Endothelial cell (in vitro differentiated cells): Measurements from ENCODE around the gene DCUN1D2. TPM values are rescaled to one million over a fixed set of nuclear protein-coding genes. Genes with fewer than 3 reads are reported as not detected.

Source experiments
- DNase-seq: peaks from one replicate; pipeline ENCODE4 v3.0.0; 2021; ENCODE audit warnings: low spot score
- H3K27ac Mint-ChIP-seq: one replicate; pipeline ENCODE4 v1.8.0; 2021; ENCODE audit warnings: mixed read lengths, inconsistent platforms; ENCODE audit not compliant: unreplicated experiment
- H3K27me3 Mint-ChIP-seq: one replicate; pipeline ENCODE4 v1.8.0; 2021; ENCODE audit warnings: mild to moderate bottlenecking, moderate library complexity, mixed read lengths, inconsistent platforms; ENCODE audit not compliant: unreplicated experiment
- H3K36me3 Mint-ChIP-seq: one replicate; pipeline ENCODE4 v1.8.0; 2021; ENCODE audit warnings: mild to moderate bottlenecking, low read depth, mixed read lengths, inconsistent platforms; ENCODE audit not compliant: unreplicated experiment
- H3K4me1 Mint-ChIP-seq: one replicate; pipeline ENCODE4 v1.8.0; 2021; ENCODE audit warnings: mild to moderate bottlenecking, mixed read lengths, inconsistent platforms; ENCODE audit not compliant: unreplicated experiment
- H3K4me3 Mint-ChIP-seq: one replicate; pipeline ENCODE4 v1.8.0; 2021; ENCODE audit warnings: mild to moderate bottlenecking, mixed read lengths, inconsistent platforms; ENCODE audit not compliant: unreplicated experiment
- H3K9me3 Mint-ChIP-seq: one replicate; pipeline ENCODE4 v1.8.0; 2021; ENCODE audit warnings: mixed read lengths, inconsistent platforms; ENCODE audit not compliant: unreplicated experiment
- CTCF ChIP-seq: fragments of 200-600 bp; sonication (generic); IDR thresholded peaks from one replicate; pipeline ENCODE4 v1.5.0; 2021; ENCODE audit warnings: antibody characterized with exemption; ENCODE audit not compliant: unreplicated experiment
- total RNA-seq: library from RNA; stranded (reverse); fragmentation: NEBNext Ultra II Directional; extraction: Animal tissue kit (Norgen Biotek cat#: 25700); gene quantifications from one replicate; pipeline ENCODE4 v1.2.1, GENCODE V29; 2021; ENCODE audit not compliant: unreplicated experiment

The DCUN1D2 gene
- total RNA-seq, 1 donor from 2014 or later: 23.9 TPM

- no peak overlapping the region for H3K4me3 Mint-ChIP-seq
- H3K4me1 Mint-ChIP-seq: no peaks in the 10 kb centered on the region
- H3K27me3 Mint-ChIP-seq: no peaks in the 10 kb centered on the region
- H3K9me3 Mint-ChIP-seq: no peaks in the 10 kb centered on the region
- TF ChIP-seq CTCF: no peak
- no peak overlapping the region for H3K27ac Mint-ChIP-seq
- peaks cover 6% of the 10 kb centered on the region for H3K36me3 Mint-ChIP-seq
- DNase-seq: no peak
Measured at GRCh38 chr13:113417836-113418721, 72.4 kb downstream of the DCUN1D2 start.

- no peak overlapping the region for H3K4me3 Mint-ChIP-seq
- peaks cover 6% of the 10 kb centered on the region for H3K36me3 Mint-ChIP-seq
- no peak overlapping the region for H3K27ac Mint-ChIP-seq
- H3K27me3 Mint-ChIP-seq: no peaks in the 10 kb centered on the region
- no peak for TF ChIP-seq CTCF
- no peaks in the 10 kb centered on the region for H3K4me1 Mint-ChIP-seq
- H3K9me3 Mint-ChIP-seq: no peaks in the 10 kb centered on the region
- no peak for DNase-seq
Measured at GRCh38 chr13:113417008-113417751, 73.3 kb downstream of the DCUN1D2 start.

GRCh38 chr13:113415825-113416224 lies 74.7 kb downstream of the DCUN1D2 start:
- H3K27me3 Mint-ChIP-seq: peaks cover 6% of the 10 kb centered on the region
- peaks cover 6% of the 10 kb centered on the region for H3K36me3 Mint-ChIP-seq
- DNase-seq: no peak
- H3K4me3 Mint-ChIP-seq: no peak overlapping the region
- no peaks in the 10 kb centered on the region for H3K9me3 Mint-ChIP-seq
- no peak for TF ChIP-seq CTCF
- no peak overlapping the region for H3K27ac Mint-ChIP-seq
- H3K4me1 Mint-ChIP-seq: no peaks in the 10 kb centered on the region

GRCh38 chr13:113415032-113415431 lies 75.5 kb downstream of the DCUN1D2 start:
- TF ChIP-seq CTCF: no peak
- no peaks in the 10 kb centered on the region for H3K9me3 Mint-ChIP-seq
- peaks cover 6% of the 10 kb centered on the region for H3K27me3 Mint-ChIP-seq
- no peak overlapping the region for H3K4me3 Mint-ChIP-seq
- H3K27ac Mint-ChIP-seq: no peak overlapping the region
- no peak for DNase-seq
- peaks cover 6% of the 10 kb centered on the region for H3K36me3 Mint-ChIP-seq
- H3K4me1 Mint-ChIP-seq: no peaks in the 10 kb centered on the region

GRCh38 chr13:113414335-113414734 lies 76.2 kb downstream of the DCUN1D2 start:
- peaks cover under 1% of the 10 kb centered on the region for H3K4me1 Mint-ChIP-seq
- peaks cover 2% of the 10 kb centered on the region for H3K36me3 Mint-ChIP-seq
- H3K9me3 Mint-ChIP-seq: no peaks in the 10 kb centered on the region
- TF ChIP-seq CTCF: no peak
- DNase-seq: no peak
- no peak overlapping the region for H3K27ac Mint-ChIP-seq
- H3K4me3 Mint-ChIP-seq: no peak overlapping the region
- H3K27me3 Mint-ChIP-seq: peaks cover 6% of the 10 kb centered on the region
